Chondrocyte (in vitro differentiated cells): ENCODE measurements around the gene TTC5. TPM values are rescaled to one million over a fixed set of nuclear protein-coding genes. Genes with fewer than 3 reads are reported as not detected.

Experiments used
- DNase-seq: peaks from one replicate; pipeline ENCODE4 v3.0.0; 2021; ENCODE audit warnings: mixed read lengths, low spot score
- H3K27ac Mint-ChIP-seq: one replicate; pipeline ENCODE4 v1.8.0; 2021; ENCODE audit warnings: mild to moderate bottlenecking, moderate library complexity, mixed read lengths; ENCODE audit not compliant: unreplicated experiment
- H3K27me3 Mint-ChIP-seq: 2 replicates; pipeline ENCODE4 v1.8.0; 2021; ENCODE audit warnings: low read depth, mixed read lengths
- H3K36me3 Mint-ChIP-seq: 2 replicates; pipeline ENCODE4 v1.8.0; 2021; ENCODE audit warnings: low read depth, mixed read lengths
- H3K4me1 Mint-ChIP-seq: 2 replicates; pipeline ENCODE4 v1.8.0; 2021; ENCODE audit warnings: low read depth, mild to moderate bottlenecking, mixed read lengths
- H3K4me3 Mint-ChIP-seq: one replicate; pipeline ENCODE4 v1.8.0; 2021; ENCODE audit warnings: mild to moderate bottlenecking, moderate library complexity, mixed read lengths; ENCODE audit not compliant: unreplicated experiment
- H3K9me3 Mint-ChIP-seq: 2 replicates; pipeline ENCODE4 v1.8.0; 2021; ENCODE audit warnings: low read depth, mixed read lengths
- CTCF ChIP-seq: fragments of 200-600 bp; sonication (generic); IDR thresholded peaks from 2 replicates; pipeline ENCODE4 v1.5.0; 2021; ENCODE audit warnings: antibody characterized with exemption, mild to moderate bottlenecking, moderate library complexity
- total RNA-seq: library from RNA; stranded (reverse); gene quantifications from 3 replicates; pipeline ENCODE4 v1.2.1, GENCODE V29; 2021

Gene TTC5
- total RNA-seq, 1 donor from 2014 or later = 16.3 TPM

DNA sequence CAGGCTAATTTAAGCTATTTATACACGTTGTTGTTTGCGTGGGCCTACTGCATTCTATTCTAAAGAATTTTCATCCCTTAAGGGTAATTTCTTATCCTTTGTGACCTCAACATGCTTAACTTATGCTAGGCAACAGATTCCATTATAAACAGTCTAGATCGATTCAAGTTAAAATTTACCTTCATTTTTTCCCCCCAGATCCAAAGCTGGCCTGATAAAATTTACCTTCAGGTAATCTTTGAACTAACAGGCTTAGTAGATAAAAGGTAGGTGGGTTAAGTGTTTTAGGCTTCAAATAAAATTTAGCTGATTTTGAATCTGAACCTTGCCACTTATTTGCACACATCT is 27.7 kb upstream of the TTC5 start:
- no peaks in the 10 kb centered on the region for H3K9me3 Mint-ChIP-seq
- peak overlapping the region; percentile 99 for H3K4me3 Mint-ChIP-seq
- no peaks in the 10 kb centered on the region for H3K27me3 Mint-ChIP-seq
- no peak for DNase-seq
- H3K27ac Mint-ChIP-seq = peak overlapping the region; percentile 98
- H3K36me3 Mint-ChIP-seq = no peaks in the 10 kb centered on the region
- no peak for TF ChIP-seq CTCF
- peaks cover 33% of the 10 kb centered on the region for H3K4me1 Mint-ChIP-seq

GRCh38 chr14:20332788-20333493 is 27.2 kb upstream of the TTC5 start, which contains the start of gene CCNB1IP1:
TSS of gene CCNB1IP1 (minus strand) at chr14:20333279. CDS start at chr14:20316523, 16,756 bp downstream.
- peak; percentile 1 for TF ChIP-seq CTCF
- no peak for DNase-seq
- H3K9me3 Mint-ChIP-seq = no peaks in the 10 kb centered on the region

DNA sequence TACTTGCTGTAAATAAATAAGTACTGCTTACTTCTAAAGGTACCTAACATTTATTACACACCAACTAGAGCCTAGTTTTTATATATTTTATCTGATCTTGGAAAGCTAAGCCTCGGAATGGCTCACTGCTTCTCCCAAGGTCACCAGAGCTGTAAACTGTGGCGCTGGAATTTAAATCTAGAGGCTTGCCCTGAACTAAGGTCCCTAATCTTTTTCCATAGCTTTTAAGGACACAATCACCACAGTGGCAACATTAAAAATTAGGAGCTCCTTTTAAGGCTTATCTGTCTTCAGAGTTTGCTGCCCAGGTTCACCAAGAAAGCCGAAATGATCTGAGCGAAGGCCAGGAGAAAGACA is 26.7 kb upstream of the TTC5 start:
- Mint-ChIP-seq H3K36me3 (no peaks in the 10 kb centered on the region), H3K9me3 (no peaks in the 10 kb centered on the region), H3K4me1 (peaks cover 39% of the 10 kb centered on the region), H3K27ac (peak overlapping the region; percentile 98), H3K4me3 (peak overlapping the region; percentile 99), H3K27me3 (no peaks in the 10 kb centered on the region)
- DNase-seq = no peak
- peak; percentile 17 for TF ChIP-seq CTCF

More at GRCh38 chr14:20332788-20333493, 27.2 kb upstream of the TTC5 start, which contains the start of gene CCNB1IP1:
- Mint-ChIP-seq H3K36me3 (no peaks in the 10 kb centered on the region), H3K4me1 (peaks cover 34% of the 10 kb centered on the region), H3K27ac (peak within 1 kb of the TSS; percentile 98), H3K27me3 (no peaks in the 10 kb centered on the region), H3K4me3 (peak within 1 kb of the TSS; percentile 99)

GRCh38 chr14:20331053-20331613 is 25.4 kb upstream of the TTC5 start:
- H3K36me3 Mint-ChIP-seq = no peaks in the 10 kb centered on the region
- peak overlapping the region; percentile 76 for H3K27ac Mint-ChIP-seq
- no peak for TF ChIP-seq CTCF
- peaks cover 41% of the 10 kb centered on the region for H3K4me1 Mint-ChIP-seq
- no peak overlapping the region for H3K4me3 Mint-ChIP-seq
- no peaks in the 10 kb centered on the region for H3K27me3 Mint-ChIP-seq
- DNase-seq = no peak
- H3K9me3 Mint-ChIP-seq = no peaks in the 10 kb centered on the region

DNA sequence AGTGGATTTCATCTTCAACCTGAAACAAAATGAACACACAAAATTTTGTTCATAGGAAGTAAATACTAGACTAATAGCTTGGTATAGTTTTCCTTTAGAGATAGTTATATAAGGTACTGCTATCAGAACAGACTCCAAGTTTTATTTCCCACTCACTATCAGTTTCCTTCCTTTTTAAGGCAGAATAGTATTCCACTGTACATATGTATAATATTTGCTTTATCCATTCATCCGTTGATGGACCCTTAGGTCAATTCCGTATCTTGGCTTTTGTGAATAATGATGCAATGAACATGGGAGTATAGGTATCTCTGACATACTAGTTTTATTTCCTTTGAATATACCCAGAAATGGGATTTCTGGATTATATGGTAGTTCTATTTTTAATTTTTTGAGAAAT is 23.6 kb upstream of the TTC5 start:
- Mint-ChIP-seq H3K4me1 (peaks cover 41% of the 10 kb centered on the region), H3K27me3 (no peaks in the 10 kb centered on the region), H3K27ac (no peak overlapping the region), H3K4me3 (no peak overlapping the region), H3K36me3 (peaks cover 4% of the 10 kb centered on the region), H3K9me3 (no peaks in the 10 kb centered on the region)
- no peak for TF ChIP-seq CTCF
- no peak for DNase-seq
